Gastroesophageal sphincter (tissue), 3 donors: ENCODE measurements around the gene IFT43.
A peak's percentile ranks its signal among the peaks of the same experiment; 100 is the strongest.

Source experiments
- EP300 ChIP-seq: sonication (generic); formaldehyde crosslinking; IDR thresholded peaks from one replicate; pipeline ENCODE4 v1.6.1; 2017; ENCODE audit warnings: antibody characterized with exemption, mild to moderate bottlenecking
- POLR2A ChIP-seq, 2 donors: fragments of 450-650 bp; IDR thresholded peaks; one replicate each; pipeline ENCODE4 v1.6.1; 2017; ENCODE audit warnings: antibody characterized with exemption in 2 of 2, mild to moderate bottlenecking in 2 of 2, moderate library complexity in 1 of 2
- POLR2AphosphoS5 ChIP-seq: sonication (generic); formaldehyde crosslinking; IDR thresholded peaks from one replicate; pipeline ENCODE4 v1.6.1; 2017; ENCODE audit warnings: antibody characterized with exemption
- TF ChIP-seq, protein P1 (sequence below), 4 experiments: fragments of 200-600 bp in 2 of 4; fragments of 450-650 bp in 2 of 4; sonication (generic) in 1 of 4; IDR thresholded peaks; one replicate each; pipeline ENCODE4 v1.5.1; 2017 to 2019; ENCODE audit warnings: antibody characterized with exemption in 4 of 4, mild to moderate bottlenecking in 2 of 4, moderate library complexity in 2 of 4

DNA sequence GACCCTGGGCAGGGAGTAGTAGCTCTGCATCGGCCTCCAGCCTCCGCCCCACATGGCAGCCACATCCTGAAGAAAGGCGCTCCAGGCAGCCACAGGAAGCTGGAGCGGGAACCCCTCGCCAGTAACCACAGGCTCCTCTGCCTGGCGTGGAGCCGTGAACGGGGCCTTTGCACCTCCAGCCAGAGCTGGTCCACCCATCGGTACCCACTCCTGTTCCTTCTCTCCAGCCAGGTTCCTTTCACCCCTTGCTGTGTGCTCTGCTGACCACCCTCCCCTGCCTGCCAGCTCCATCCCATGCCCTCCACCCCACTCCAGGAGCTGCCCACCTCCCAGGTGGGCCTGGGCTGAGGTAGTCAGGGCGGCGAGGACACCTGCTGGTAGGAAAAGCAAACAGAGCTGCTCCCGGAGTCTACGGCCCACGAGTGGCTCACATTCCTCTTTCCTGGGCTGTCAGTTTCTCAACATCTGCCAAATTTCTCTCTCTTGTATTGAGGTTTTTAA is 6.4 kb upstream of the IFT43 start:
- TF ChIP-seq EP300 (no peak), POLR2A (IDR thresholded peaks at IDR 0.05) (no peak), POLR2AphosphoS5 (no peak)
- TF ChIP-seq, protein P1, sequence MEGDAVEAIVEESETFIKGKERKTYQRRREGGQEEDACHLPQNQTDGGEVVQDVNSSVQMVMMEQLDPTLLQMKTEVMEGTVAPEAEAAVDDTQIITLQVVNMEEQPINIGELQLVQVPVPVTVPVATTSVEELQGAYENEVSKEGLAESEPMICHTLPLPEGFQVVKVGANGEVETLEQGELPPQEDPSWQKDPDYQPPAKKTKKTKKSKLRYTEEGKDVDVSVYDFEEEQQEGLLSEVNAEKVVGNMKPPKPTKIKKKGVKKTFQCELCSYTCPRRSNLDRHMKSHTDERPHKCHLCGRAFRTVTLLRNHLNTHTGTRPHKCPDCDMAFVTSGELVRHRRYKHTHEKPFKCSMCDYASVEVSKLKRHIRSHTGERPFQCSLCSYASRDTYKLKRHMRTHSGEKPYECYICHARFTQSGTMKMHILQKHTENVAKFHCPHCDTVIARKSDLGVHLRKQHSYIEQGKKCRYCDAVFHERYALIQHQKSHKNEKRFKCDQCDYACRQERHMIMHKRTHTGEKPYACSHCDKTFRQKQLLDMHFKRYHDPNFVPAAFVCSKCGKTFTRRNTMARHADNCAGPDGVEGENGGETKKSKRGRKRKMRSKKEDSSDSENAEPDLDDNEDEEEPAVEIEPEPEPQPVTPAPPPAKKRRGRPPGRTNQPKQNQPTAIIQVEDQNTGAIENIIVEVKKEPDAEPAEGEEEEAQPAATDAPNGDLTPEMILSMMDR (IDR thresholded peaks at IDR 0.05): peak in 3 of 4 experiments; percentile 61 to 73 (median 68)
